HG02610 (cell line): Measurements from ENCODE around the gene B4GALT1.

Source experiments
- ATAC-seq: cut with Tn5 transposase; IDR thresholded peaks from one replicate; pipeline ENCODE4 v1.9.1; 2021; ENCODE audit warnings: mild to moderate bottlenecking, moderate library complexity; ENCODE audit not compliant: unreplicated experiment

The B4GALT1 gene

DNA sequence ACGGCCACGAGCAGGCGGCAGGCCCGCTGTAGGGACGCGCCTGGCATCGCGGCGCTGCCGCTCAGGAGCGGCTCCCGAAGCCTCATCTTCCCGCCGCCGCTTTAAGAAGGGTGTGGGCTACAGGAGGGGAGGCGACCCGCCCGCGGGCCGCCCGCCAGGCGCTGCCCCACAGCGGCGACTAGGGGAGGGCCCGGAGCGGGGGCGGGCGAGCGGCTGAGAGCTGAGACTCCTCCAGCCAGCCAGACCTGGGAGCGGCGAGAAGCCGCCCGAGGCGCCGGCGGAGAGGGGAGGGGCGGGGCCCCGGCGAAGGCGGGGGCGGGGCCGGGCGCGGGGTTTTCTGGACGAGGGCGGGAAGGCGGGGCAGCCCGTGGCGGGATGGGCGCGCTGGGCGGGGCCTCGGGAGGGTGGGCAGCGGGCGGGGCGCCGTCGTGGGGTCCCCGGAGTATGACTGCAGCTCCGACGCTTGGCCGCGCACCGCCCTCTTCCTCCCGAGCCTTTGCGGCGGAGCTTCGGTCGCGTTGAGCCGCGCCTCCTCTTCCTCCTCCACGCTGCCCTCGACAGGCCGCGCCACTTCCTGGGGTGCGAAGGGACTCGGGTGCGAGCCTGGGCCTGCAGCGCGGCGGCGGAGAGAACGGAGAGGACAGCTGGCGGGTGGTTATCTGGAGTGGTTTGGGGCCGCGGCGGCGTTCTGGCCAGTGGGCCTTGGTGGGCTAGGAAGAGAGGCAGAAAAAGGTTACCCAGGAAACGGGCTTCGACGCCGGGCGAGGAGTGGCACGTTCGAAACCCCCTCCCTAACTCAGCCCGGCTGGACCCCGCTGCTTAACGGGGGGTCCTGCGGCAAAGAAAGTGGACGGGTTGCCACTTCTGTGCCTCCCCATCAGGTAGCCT, at the start of gene B4GALT1:
B4GALT1 (minus strand) TSS at position 253 of the 888 bp plus-strand sequence; CDS start at position 86, 167 bp downstream.
- ATAC-seq = peak; percentile 59

- no peak for ATAC-seq
Observed at GRCh38 chr9:33211695-33212393, 44.7 kb upstream of the B4GALT1 start.

GRCh38 chr9:33210006-33210715, 43.0 kb upstream of the B4GALT1 start:
- no peak for ATAC-seq

- no peak for ATAC-seq
Observed at GRCh38 chr9:33209394-33209793, 42.3 kb upstream of the B4GALT1 start.

DNA sequence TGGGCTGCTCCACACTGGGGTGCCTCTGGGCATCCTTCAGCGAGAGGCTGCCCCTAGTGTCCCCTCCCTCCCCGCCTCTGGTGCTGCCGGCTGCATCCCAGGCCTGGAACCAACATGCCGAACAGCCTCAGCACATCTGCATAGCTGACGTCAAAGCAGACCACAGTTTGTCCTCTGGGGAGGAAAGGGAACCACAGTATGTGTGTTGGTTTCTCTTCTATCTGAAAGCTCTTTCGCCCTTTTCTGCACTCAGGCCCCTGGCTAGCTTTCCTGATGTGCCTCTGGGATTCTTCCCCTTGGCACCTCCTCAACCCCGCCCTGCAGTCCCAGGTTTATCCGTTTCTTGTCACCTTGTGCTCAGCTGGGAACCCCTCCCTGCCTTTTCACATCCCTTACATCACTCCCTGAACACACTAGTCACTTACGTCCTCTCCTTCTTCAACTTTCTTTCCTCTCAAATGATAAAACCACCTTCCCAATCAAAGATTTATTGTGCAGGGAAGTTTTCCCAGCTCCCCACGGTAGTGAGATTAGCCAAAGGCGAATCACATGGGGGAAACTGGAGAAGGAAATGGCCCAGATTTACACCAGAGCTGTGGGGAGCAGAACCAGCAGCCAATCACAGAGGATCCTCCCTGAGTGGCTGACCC, 35.5 kb upstream of the B4GALT1 start:
- peak; percentile 100 for ATAC-seq

GRCh38 chr9:33202018-33202417, 34.9 kb upstream of the B4GALT1 start:
- ATAC-seq = peak; percentile 23

- ATAC-seq = no peak
Observed at GRCh38 chr9:33198165-33198564, 31.0 kb upstream of the B4GALT1 start.

- ATAC-seq = no peak
Observed at GRCh38 chr9:33197279-33198152, 30.4 kb upstream of the B4GALT1 start.

DNA sequence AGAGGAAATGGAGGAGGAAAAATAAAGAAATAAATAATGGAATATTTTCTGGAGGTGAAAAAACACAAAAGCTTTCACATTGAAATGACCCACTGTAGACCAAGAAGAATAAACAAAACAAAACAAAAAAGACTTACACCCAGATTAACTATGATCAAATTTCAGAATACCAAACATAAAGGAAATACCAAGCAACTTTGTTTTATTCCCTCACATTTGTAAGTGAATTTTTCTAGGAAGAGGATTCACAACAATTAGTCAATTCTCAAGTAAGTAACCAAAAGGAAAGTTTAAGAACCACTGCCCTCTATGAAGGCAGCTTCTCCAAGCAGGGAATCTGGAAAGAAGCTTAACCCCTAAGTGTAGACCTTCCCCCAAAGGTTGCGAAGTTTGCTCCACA, 29.6 kb upstream of the B4GALT1 start:
- no peak for ATAC-seq

GRCh38 chr9:33193818-33194217, 26.7 kb upstream of the B4GALT1 start:
- no peak for ATAC-seq

GRCh38 chr9:33192493-33193255, 25.5 kb upstream of the B4GALT1 start:
- ATAC-seq = no peak

- no peak for ATAC-seq
Observed at GRCh38 chr9:33190021-33190705, 23.0 kb upstream of the B4GALT1 start.

GRCh38 chr9:33189331-33189791, 22.2 kb upstream of the B4GALT1 start:
- ATAC-seq = no peak

DNA sequence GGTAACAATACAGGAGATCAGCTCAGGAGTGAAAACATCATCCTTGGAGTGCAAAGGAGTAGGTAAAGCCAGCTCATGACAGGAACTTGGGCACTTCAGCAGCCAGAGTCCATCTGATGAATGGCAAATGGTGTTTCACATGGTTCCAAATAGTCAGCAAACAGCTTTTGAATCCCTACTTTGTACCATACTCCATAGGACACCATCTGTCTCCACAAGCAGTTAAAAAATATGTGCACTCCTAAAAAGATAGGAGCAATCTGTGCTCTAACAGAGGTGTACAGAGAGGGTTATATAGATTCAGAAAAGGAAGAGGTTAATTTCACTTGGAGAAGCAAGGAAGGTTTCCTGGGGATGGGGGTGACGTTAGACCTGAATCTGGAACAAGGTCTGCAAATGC, 21.6 kb upstream of the B4GALT1 start:
- no peak for ATAC-seq

GRCh38 chr9:33187519-33188218, 20.5 kb upstream of the B4GALT1 start:
- no peak for ATAC-seq

DNA sequence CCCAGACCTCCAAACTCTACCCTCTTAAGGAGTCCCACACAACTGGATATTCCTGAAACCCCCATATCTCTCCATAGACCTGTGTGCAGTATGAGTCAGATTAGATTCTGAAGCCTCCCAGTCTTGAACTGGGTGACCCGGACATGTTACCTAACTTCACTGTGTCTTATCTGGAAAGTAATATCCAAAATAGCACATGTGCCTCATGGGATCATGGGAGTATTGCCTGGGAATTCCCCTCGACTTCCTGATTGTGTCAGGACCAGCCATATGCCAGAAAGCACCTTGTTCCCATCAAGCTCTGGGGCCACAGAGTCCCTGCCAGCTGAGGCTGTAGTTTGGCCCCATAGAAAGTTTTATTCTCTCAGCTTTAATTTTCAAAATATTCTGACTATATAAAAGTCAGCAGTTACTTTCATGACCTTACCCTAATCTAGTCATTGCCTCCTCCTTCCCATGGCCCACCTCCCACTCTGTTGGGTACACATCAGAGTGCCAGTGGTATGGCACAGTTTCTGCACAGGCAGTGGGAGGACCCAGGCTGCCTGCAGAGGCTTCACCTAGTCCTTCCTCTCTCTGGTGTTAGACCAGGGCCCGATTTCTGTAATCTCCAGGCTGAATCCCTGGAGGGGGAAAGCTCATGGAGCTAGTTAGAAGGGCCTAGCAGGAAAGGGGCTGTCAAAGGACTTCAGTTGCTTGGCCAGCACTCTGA, 19.5 kb upstream of the B4GALT1 start:
- peak; percentile 61 for ATAC-seq

GRCh38 chr9:33185858-33186257, 18.7 kb upstream of the B4GALT1 start:
- ATAC-seq = no peak
